Large intestine (tissue), 3 donors: Measurements from ENCODE around the gene PKP4. TPM values are rescaled to one million over a fixed set of nuclear protein-coding genes. Genes with fewer than 3 reads are reported as not detected.

Experiments
- DNase-seq, 2 donors: peaks; one replicate each; pipeline versions ENCODE4 v3.0.0 to v3.0.0-alpha.2; 2013
- H3K27ac ChIP-seq: one replicate; pipeline ENCODE4 v1.5.1; 2013; ENCODE audit warnings: low read length
- H3K27me3 ChIP-seq: 2 replicates; pipeline ENCODE4 v1.6.1; 2013; ENCODE audit warnings: low read length; ENCODE audit not compliant: control insufficient read depth, insufficient read depth
- H3K36me3 ChIP-seq: 2 replicates; pipeline ENCODE4 v1.6.1; 2013; ENCODE audit warnings: low read length; ENCODE audit not compliant: control insufficient read depth, insufficient read depth
- H3K4me1 ChIP-seq: one replicate; pipeline ENCODE4 v1.6.1; 2013; ENCODE audit warnings: low read length; ENCODE audit not compliant: control insufficient read depth, insufficient read depth
- H3K4me3 ChIP-seq: one replicate; pipeline ENCODE4 v1.5.1; 2013; ENCODE audit warnings: low read length
- H3K9me3 ChIP-seq: one replicate; pipeline ENCODE4 v1.6.1; 2013; ENCODE audit warnings: mild to moderate bottlenecking, low read depth, low read length, moderate library complexity; ENCODE audit not compliant: control insufficient read depth
- WGBS: methylation state at CpG from one replicate; pipeline ENCODE4 v1.1.5; 2013; ENCODE audit warnings: low lambda C conversion rate; ENCODE audit not compliant: insufficient coverage; 5-methylcytosine and 5-hydroxymethylcytosine counted together
- polyA plus RNA-seq: library from polyadenylated mRNA; unstranded; fragments of 120-200 nt; gene quantifications from one replicate; pipeline ENCODE4 v1.2.1, GENCODE V29; 2013

Gene PKP4
- polyA plus RNA-seq, 1 donor: 56.1 TPM

DNA sequence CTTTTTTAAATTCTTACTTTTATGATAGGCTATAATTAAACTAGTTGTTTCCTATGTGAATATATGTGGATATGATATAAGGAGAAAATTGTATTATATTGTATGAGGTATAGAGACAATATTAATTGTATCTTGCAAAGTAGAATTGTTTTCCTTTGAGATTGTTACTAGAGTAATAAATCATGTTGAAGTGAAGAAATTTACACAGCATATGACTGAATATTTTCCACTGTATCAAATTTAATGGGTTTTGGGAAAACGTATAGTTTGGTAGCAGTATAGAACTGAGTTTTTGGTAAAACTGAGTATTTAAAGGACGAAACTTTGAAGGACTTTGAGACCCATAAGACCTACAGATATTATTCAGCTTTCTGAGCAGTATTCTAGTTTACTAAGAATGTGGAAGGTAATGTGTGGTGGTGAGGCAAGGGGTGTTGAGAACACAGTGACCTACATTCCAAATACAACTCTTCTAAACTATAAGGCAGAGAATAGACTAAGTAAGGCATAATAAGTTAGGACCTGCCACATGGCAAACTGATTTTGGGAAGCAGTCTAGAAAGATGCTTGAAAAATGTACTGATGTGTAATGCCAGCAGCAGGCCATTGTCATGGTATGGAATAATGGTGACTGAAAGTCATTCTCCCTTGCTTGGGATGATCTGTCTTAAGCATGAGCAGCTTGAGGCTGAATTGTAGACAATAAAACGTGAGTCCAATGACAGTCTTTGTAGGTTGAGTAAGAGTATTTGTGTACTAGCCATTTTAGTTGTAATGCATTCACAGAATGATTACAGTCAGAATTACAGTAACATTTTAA lies 29.6 kb downstream of the PKP4 start:
- no peaks in the 10 kb centered on the region for H3K27me3 ChIP-seq
- no peaks in the 10 kb centered on the region for H3K36me3 ChIP-seq
- no peak overlapping the region for H3K4me3 ChIP-seq
- H3K27ac ChIP-seq: no peak overlapping the region
- DNase-seq: no peak
- H3K4me1 ChIP-seq: no peaks in the 10 kb centered on the region
- no peaks in the 10 kb centered on the region for H3K9me3 ChIP-seq
- 80% methylated on average over 3 of the region's 3 CpGs for WGBS

DNA sequence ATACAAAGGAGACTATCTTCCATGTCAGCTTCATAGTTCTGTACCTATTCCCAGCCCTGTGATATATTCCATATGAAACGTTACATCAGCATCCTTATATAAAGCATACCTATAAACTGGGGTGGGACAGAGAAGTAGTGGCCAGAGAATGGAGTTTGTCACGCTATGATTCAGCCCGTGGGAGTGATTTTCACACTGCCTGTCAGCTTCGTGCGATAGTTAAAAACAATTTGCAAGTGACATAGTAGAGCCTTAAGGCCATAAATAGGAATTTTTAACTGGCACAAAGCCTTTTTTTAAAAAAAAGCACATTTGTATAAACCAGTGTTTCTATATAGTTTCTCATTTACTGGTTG lies 30.2 kb downstream of the PKP4 start:
- H3K4me3 ChIP-seq: no peak overlapping the region
- no peak for DNase-seq
- WGBS: no CpG with 5 or more reads among the region's 5 CpGs
- no peak overlapping the region for H3K27ac ChIP-seq
- H3K36me3 ChIP-seq: no peaks in the 10 kb centered on the region
- no peaks in the 10 kb centered on the region for H3K27me3 ChIP-seq
- no peaks in the 10 kb centered on the region for H3K4me1 ChIP-seq
- H3K9me3 ChIP-seq: no peaks in the 10 kb centered on the region

DNA sequence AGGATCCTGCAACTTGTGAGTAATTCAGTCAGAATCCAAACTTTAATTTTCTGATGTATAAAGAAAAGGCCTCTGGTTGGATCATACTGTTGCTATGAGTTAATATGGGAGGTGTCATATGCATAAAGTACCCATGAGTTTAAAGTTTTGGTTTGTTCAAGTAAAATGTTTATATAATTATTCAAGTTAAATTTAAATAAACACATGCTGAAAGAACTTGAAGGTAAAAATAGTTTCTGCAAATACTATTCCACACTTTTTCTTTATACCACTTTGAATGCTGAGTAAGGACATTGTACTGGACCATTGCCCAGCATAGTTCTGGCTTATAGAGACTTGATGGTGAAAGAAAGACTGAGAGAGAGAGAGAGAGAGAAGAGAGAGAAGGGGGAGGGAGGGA lies 30.7 kb downstream of the PKP4 start:
- no peak overlapping the region for H3K27ac ChIP-seq
- no peaks in the 10 kb centered on the region for H3K4me1 ChIP-seq
- no peaks in the 10 kb centered on the region for H3K9me3 ChIP-seq
- DNase-seq: no peak
- H3K36me3 ChIP-seq: no peaks in the 10 kb centered on the region
- no peak overlapping the region for H3K4me3 ChIP-seq
- no peaks in the 10 kb centered on the region for H3K27me3 ChIP-seq

DNA sequence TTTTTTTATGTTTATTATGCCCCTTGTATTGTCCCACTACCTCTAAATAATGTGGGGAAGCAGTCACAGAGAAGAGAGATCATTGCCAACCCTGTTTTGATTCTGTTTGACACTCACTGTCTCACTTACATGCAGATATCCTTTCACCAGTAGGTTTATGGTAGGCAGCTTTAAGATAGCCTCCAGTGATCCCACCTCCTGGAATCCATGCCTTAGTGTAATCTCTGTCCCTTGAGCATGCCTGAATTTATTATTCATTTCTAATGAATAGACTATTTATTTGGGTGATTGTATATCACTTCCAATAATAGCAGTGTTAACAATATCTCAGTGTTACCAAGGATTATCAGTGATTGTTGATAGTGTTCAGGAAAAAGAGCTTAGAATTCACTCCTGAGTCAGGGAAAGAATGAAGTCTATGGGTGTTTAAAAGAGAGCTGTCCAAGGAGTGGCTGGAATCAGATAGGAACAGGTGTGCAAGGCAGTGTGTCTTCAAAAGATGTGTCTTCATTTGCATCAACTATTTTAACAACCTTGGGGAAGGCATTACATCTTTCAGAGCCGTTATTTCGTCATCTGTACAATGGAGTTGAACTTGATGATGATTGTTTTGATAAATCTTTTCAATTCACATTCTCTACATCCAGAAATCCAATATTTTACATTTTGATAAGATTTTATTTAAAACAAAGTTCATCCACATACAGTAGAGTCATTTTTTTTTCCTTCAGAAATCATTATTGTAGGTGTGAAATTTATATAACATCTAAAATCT lies 31.9 kb downstream of the PKP4 start:
- no peaks in the 10 kb centered on the region for H3K9me3 ChIP-seq
- H3K36me3 ChIP-seq: no peaks in the 10 kb centered on the region
- WGBS: no CpG with 5 or more reads among the region's 2 CpGs
- no peak overlapping the region for H3K27ac ChIP-seq
- DNase-seq: no peak
- no peaks in the 10 kb centered on the region for H3K4me1 ChIP-seq
- no peak overlapping the region for H3K4me3 ChIP-seq
- no peaks in the 10 kb centered on the region for H3K27me3 ChIP-seq

DNA sequence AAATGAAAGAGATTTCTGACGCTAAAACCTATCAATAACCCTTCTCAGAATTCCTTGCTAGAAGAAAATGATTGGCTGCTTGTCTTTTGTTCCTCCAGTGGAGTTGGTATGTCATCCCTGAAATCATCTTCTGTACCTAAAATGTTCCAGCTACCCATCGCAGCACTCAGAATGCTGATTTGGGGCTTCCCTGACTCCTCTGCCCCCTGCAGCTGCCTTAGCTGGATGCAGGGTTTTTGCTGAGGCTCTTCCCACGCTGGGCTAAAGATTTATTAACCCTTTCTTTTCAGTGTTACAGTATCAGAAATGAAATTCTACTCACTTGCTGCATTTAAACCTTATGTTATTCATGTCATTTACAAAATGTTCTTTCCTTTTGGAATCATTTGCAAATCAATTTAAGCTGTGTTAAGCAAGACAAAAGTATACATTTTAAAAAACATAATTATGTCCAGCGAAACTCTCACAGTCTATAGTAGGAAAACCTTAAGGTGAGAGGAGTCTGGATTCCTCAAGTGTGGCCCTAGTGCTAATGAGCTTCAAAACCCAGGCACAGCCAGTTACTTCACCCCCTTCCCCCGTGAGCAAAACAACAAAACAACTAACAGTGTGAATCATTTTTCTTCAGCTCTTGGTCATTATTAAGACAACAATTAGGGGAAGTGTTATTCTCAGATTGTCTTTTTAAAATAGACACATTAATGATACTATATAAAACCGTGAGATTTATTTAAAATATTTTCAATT lies 32.8 kb downstream of the PKP4 start:
- Histone ChIP-seq H3K4me1 (no peaks in the 10 kb centered on the region), H3K4me3 (no peak overlapping the region), H3K27ac (no peak overlapping the region), H3K36me3 (no peaks in the 10 kb centered on the region), H3K9me3 (no peaks in the 10 kb centered on the region), H3K27me3 (no peaks in the 10 kb centered on the region)
- DNase-seq: no peak
- 40% methylated on average over 2 of the region's 6 CpGs for WGBS

DNA sequence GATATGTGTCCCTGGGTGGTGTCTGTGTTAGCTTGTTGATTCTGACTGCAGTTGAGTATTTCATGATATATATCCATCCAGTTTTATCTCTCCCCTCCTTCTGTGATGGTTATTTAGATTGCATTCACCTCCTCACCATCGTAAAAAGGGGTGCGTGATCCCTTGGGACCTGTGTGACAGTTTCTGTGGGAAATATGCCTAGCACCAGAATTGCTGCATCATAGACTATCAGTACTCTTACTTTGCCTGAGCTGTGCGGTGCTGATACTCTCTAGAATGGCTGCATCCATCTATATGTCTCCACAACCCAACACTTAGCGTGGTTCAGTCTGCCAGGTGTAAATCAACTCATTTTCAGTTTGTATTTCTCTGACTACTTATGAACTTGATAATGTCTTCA lies 34.3 kb downstream of the PKP4 start:
- no peak overlapping the region for H3K27ac ChIP-seq
- no peaks in the 10 kb centered on the region for H3K36me3 ChIP-seq
- H3K4me1 ChIP-seq: no peaks in the 10 kb centered on the region
- WGBS: 100% methylated on average over 1 of the region's 4 CpGs
- H3K9me3 ChIP-seq: no peaks in the 10 kb centered on the region
- no peak for DNase-seq
- no peaks in the 10 kb centered on the region for H3K27me3 ChIP-seq
- no peak overlapping the region for H3K4me3 ChIP-seq

DNA sequence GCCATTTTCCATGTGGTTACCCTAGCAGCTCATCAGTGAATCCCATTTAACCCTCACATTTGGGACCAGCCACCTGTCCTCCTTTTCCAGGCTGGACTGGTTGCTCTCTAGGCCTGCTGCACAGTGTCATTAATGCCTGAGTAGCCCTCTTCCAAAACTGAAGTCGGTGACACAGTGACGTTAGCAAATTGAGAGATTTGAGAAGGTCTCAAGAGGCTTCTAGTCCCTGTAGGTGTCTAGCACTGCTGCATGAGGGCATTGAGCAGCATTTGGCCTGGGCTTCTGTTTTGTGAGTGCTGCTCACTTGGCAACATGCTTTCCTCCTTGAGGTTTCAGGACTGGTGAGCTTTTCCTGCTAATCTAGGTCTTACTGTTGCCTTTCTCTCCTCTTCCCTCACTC lies 36.7 kb downstream of the PKP4 start:
- Histone ChIP-seq H3K9me3 (no peaks in the 10 kb centered on the region), H3K4me1 (peaks cover 7% of the 10 kb centered on the region), H3K27me3 (no peaks in the 10 kb centered on the region), H3K4me3 (no peak overlapping the region), H3K27ac (no peak overlapping the region), H3K36me3 (no peaks in the 10 kb centered on the region)
- WGBS: no CpG with 5 or more reads among the region's 2 CpGs
- DNase-seq: no peak

DNA sequence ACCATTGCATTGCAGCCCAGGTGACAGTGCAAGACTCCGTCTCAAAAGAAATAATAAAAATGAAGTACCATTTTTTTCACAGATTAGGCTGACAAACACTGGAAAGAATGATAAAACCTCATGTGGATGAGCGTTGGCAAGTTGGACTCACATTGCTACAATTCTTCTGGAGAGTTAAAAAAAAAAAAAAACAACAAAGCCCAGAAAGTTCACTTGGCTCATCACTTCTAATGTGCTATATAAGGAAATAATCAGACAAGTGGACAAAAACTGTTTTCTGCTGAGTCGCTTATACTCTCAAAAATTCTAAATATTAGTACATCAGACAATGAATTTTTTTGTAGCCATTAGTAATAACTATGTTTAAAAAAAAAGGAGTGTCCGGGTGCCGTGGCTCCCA lies 38.4 kb downstream of the PKP4 start:
- DNase-seq: no peak
- Histone ChIP-seq H3K4me1 (peaks cover 7% of the 10 kb centered on the region), H3K27ac (no peak overlapping the region), H3K9me3 (no peaks in the 10 kb centered on the region), H3K36me3 (no peaks in the 10 kb centered on the region), H3K4me3 (no peak overlapping the region), H3K27me3 (no peaks in the 10 kb centered on the region)
- WGBS: no CpG with 5 or more reads among the region's 5 CpGs

DNA sequence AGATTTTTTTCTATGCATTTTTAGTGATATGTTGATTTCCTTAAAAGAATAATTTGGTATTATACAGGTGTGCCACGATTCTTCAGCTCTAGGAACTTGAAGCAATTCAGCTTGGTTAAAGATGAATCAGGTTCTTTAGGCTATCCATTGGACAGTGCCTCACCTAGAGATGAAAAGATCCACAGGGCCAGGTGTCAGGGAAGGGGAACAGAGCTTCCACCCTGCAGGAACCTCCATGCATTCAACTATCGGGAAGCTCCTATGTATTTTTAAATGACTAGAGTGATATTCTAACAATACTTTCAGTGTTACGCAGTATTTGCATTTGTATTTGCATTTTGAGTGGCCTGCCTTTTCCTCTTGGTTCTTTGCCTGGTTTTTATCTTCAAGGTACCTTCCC lies 40.2 kb downstream of the PKP4 start:
- H3K4me1 ChIP-seq: peaks cover 14% of the 10 kb centered on the region
- peak overlapping the region; percentile 27 for H3K27ac ChIP-seq
- DNase-seq: no peak
- no peak overlapping the region for H3K4me3 ChIP-seq
- peaks cover 2% of the 10 kb centered on the region for H3K36me3 ChIP-seq
- H3K9me3 ChIP-seq: no peaks in the 10 kb centered on the region
- H3K27me3 ChIP-seq: no peaks in the 10 kb centered on the region
- WGBS: no CpG with 5 or more reads among the region's 3 CpGs

DNA sequence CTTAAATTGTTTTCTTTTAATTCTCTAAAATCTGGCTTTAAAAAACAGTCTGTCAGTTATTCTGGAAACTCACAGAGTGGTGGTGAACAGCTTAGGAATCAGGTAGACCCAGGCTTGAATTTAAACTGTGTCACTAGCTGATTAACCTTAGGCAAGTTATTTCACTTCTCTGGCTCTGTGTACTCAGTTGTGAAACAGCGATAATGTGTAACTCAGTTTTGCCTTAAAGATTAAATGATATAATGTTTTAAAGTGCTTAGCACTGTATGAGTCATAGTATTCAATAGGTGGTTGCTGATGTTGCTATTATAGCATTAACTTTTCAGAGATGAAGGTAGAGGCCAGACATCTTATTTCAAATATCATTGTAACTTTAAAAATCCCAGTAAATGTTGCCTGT lies 40.7 kb downstream of the PKP4 start:
- no CpG with 5 or more reads among the region's 1 CpG for WGBS
- Histone ChIP-seq H3K9me3 (no peaks in the 10 kb centered on the region), H3K4me1 (peaks cover 14% of the 10 kb centered on the region), H3K27ac (no peak overlapping the region), H3K4me3 (no peak overlapping the region), H3K27me3 (no peaks in the 10 kb centered on the region), H3K36me3 (peaks cover 2% of the 10 kb centered on the region)
- DNase-seq: peak; percentile 24 to 49
